ENCODE results near the gene ERBIN. TPM values are rescaled to one million over a fixed set of nuclear protein-coding genes. Genes with fewer than 3 reads are reported as not detected.
"Not testable (repeated sequence)": the region's sequence is repeated elsewhere in the genome, so short reads cannot be mapped to it uniquely, and the experiment has no call there.

Gene ERBIN
- total RNA-seq, 1 donor from 2014 or later: 91.9 TPM

DNA sequence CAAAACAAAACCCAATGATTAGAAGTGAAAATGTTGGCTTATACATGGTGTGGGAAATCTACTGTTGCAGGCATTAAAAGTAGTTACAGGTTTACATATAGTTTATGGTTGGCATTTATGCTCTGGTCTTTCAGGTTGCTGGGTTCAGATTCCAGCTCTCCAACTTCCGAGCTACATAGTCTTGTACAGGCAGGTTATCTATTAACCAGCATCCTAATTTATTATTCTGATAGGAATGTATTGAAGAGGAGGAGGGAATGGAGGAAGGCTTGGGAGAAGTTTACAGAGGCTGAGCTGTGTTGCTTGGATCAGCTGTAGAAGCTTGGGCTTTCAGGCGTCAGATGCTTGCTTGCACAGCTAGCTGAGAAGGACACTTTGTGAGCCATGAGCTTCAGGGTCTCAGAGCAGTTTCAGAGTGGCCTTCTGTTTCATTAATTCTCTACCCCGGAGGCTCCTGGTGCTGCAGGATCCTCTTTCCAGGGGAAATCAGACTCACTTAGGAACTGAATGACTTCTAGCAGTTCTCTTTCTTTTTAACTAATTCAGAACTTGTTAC is 11.7 kb upstream of the ERBIN start:
- no peaks in the 10 kb centered on the region for H3K4me1 ChIP-seq (ENCODE audit: control insufficient read depth in 3 of 3, insufficient read depth in 3 of 3, low read length in 3 of 3)
- H3K27ac ChIP-seq (ENCODE audit: low read depth, low read length): no peak overlapping the region
- no peaks in the 10 kb centered on the region for H3K9me3 ChIP-seq (ENCODE audit: control insufficient read depth in 3 of 3, low read length in 3 of 3)
- no peak overlapping the region for H3K9ac ChIP-seq (ENCODE audit: low read depth in 1 of 3, low read length in 3 of 3)
- no peaks in the 10 kb centered on the region for H3K36me3 ChIP-seq (ENCODE audit: control insufficient read depth in 3 of 3, insufficient read depth in 3 of 3, low read length in 3 of 3)
- no peak overlapping the region for H3K4me3 ChIP-seq (ENCODE audit: low read length in 3 of 3)
- no peaks in the 10 kb centered on the region for H3K27me3 ChIP-seq (ENCODE audit: control insufficient read depth in 3 of 3, insufficient read depth in 3 of 3, low read length in 3 of 3)

GRCh38 chr5:65915661-65916060 is 10.7 kb upstream of the ERBIN start:
- not testable (repeated sequence) for H3K36me3 ChIP-seq (ENCODE audit: control insufficient read depth in 3 of 3, insufficient read depth in 3 of 3, low read length in 3 of 3); H3K9ac ChIP-seq (ENCODE audit: low read depth in 1 of 3, low read length in 3 of 3); H3K9me3 ChIP-seq (ENCODE audit: control insufficient read depth in 3 of 3, low read length in 3 of 3); H3K4me3 ChIP-seq (ENCODE audit: low read length in 3 of 3); H3K27me3 ChIP-seq (ENCODE audit: control insufficient read depth in 3 of 3, insufficient read depth in 3 of 3, low read length in 3 of 3); H3K27ac ChIP-seq (ENCODE audit: low read depth, low read length); H3K4me1 ChIP-seq (ENCODE audit: control insufficient read depth in 3 of 3, insufficient read depth in 3 of 3, low read length in 3 of 3)

- H3K9me3 ChIP-seq (ENCODE audit: control insufficient read depth in 3 of 3, low read length in 3 of 3): no peaks in the 10 kb centered on the region
- H3K27me3 ChIP-seq (ENCODE audit: control insufficient read depth in 3 of 3, insufficient read depth in 3 of 3, low read length in 3 of 3): no peaks in the 10 kb centered on the region
- no peaks in the 10 kb centered on the region for H3K4me1 ChIP-seq (ENCODE audit: control insufficient read depth in 3 of 3, insufficient read depth in 3 of 3, low read length in 3 of 3)
- H3K4me3 ChIP-seq (ENCODE audit: low read length in 3 of 3): no peak overlapping the region
- no peaks in the 10 kb centered on the region for H3K36me3 ChIP-seq (ENCODE audit: control insufficient read depth in 3 of 3, insufficient read depth in 3 of 3, low read length in 3 of 3)
- no peak overlapping the region for H3K9ac ChIP-seq (ENCODE audit: low read depth in 1 of 3, low read length in 3 of 3)
- H3K27ac ChIP-seq (ENCODE audit: low read depth, low read length): no peak overlapping the region
Measured at GRCh38 chr5:65916066-65916465, 10.3 kb upstream of the ERBIN start.

DNA sequence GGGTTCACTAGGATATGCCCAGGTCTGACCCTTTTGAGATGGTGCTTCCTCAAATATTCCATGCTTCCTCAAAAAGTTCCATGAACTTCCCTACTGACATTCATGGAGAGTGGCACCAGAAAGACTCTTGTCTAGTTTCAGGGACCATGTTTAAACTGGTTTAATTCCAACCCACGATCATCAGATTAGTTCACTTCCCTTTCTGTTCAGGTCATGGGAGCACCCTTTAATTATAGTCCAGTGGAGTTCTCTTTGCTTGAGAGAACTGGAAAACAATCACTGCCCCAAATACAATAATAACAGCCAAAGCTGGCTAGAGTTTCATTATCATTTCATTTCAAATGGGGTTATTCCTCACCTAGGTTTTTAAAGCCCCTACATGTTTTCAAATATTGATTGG is 9.7 kb upstream of the ERBIN start:
- Histone ChIP-seq H3K36me3 (ENCODE audit: control insufficient read depth in 3 of 3, insufficient read depth in 3 of 3, low read length in 3 of 3) (no peaks in the 10 kb centered on the region), H3K4me3 (ENCODE audit: low read length in 3 of 3) (no peak overlapping the region), H3K9me3 (ENCODE audit: control insufficient read depth in 3 of 3, low read length in 3 of 3) (no peaks in the 10 kb centered on the region)

DNA sequence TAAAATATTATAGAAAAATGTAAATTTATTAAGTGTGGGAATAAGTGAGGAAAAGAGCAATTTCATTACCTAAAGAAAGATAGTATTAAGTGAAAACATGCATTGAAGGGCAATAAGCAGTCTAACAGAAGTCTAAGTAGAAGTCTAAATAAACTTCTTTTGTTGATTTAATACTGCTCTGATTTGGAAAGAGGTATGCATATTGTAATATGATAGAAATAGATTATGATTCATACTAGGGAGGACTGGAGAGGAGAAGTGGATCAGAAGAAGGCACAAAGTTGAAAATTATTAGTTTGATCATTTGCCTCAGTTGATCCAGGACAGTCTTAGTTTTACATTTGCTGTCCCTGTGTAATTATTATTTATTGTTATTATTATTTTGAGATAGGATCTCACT is 6.6 kb upstream of the ERBIN start:
- no peaks in the 10 kb centered on the region for H3K36me3 ChIP-seq (ENCODE audit: control insufficient read depth in 3 of 3, insufficient read depth in 3 of 3, low read length in 3 of 3)
- no peak overlapping the region for H3K27ac ChIP-seq (ENCODE audit: low read depth, low read length)
- no peaks in the 10 kb centered on the region for H3K9me3 ChIP-seq (ENCODE audit: control insufficient read depth in 3 of 3, low read length in 3 of 3)
- H3K27me3 ChIP-seq (ENCODE audit: control insufficient read depth in 3 of 3, insufficient read depth in 3 of 3, low read length in 3 of 3): no peaks in the 10 kb centered on the region
- H3K9ac ChIP-seq (ENCODE audit: low read depth in 1 of 3, low read length in 3 of 3): no peak overlapping the region
- peaks cover 4 to 8% (median 6%) of the 10 kb centered on the region in 3 donors for H3K4me1 ChIP-seq (ENCODE audit: control insufficient read depth in 3 of 3, insufficient read depth in 3 of 3, low read length in 3 of 3)
- H3K4me3 ChIP-seq (ENCODE audit: low read length in 3 of 3): no peak overlapping the region

More for the DNA sequence above, 9.7 kb upstream of the ERBIN start:
- Histone ChIP-seq H3K27me3 (ENCODE audit: control insufficient read depth in 3 of 3, insufficient read depth in 3 of 3, low read length in 3 of 3) (no peaks in the 10 kb centered on the region), H3K27ac (ENCODE audit: low read depth, low read length) (no peak overlapping the region), H3K4me1 (ENCODE audit: control insufficient read depth in 3 of 3, insufficient read depth in 3 of 3, low read length in 3 of 3) (no peaks in the 10 kb centered on the region), H3K9ac (ENCODE audit: low read depth in 1 of 3, low read length in 3 of 3) (no peak overlapping the region)

DNA sequence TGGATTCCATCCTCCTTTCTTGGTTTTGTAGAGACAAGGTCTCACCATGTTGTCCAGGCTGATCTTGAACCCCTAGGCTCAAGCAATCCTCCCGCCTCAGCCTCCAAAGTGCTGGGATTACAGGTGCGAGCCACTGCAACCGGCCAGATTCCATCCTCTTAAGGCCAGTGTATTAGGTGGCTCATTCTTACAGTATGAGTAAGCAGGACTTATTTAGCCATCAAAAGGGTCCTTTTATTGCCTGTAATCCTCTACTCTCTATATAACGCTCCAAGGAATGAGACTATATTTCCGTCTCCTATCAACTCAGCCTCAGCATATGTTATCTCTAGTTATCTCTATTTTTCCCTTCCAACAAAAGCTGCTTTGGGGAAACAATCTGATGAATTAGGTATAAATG is 3.0 kb upstream of the ERBIN start:
- Histone ChIP-seq H3K27me3 (ENCODE audit: control insufficient read depth in 3 of 3, insufficient read depth in 3 of 3, low read length in 3 of 3) (no peaks in the 10 kb centered on the region), H3K4me1 (ENCODE audit: control insufficient read depth in 3 of 3, insufficient read depth in 3 of 3, low read length in 3 of 3) (peaks cover 4 to 12% (median 6%) of the 10 kb centered on the region in 3 donors), H3K9ac (ENCODE audit: low read depth in 1 of 3, low read length in 3 of 3) (no peak overlapping the region), H3K27ac (ENCODE audit: low read depth, low read length) (no peak overlapping the region), H3K36me3 (ENCODE audit: control insufficient read depth in 3 of 3, insufficient read depth in 3 of 3, low read length in 3 of 3) (no peaks in the 10 kb centered on the region), H3K9me3 (ENCODE audit: control insufficient read depth in 3 of 3, low read length in 3 of 3) (no peaks in the 10 kb centered on the region), H3K4me3 (ENCODE audit: low read length in 3 of 3) (no peak overlapping the region)

GRCh38 chr5:65924366-65925043 is 1.9 kb upstream of the ERBIN start:
- H3K4me3 ChIP-seq (ENCODE audit: low read length in 3 of 3): peak overlapping the region; percentile 61 to 85 (median 83)
- H3K27me3 ChIP-seq (ENCODE audit: control insufficient read depth in 3 of 3, insufficient read depth in 3 of 3, low read length in 3 of 3): no peaks in the 10 kb centered on the region
- peaks cover 6 to 12% (median 10%) of the 10 kb centered on the region in 3 donors for H3K4me1 ChIP-seq (ENCODE audit: control insufficient read depth in 3 of 3, insufficient read depth in 3 of 3, low read length in 3 of 3)
- peak overlapping the region; percentile 87 to 96 (median 91) for H3K9ac ChIP-seq (ENCODE audit: low read depth in 1 of 3, low read length in 3 of 3)
- H3K9me3 ChIP-seq (ENCODE audit: control insufficient read depth in 3 of 3, low read length in 3 of 3): no peaks in the 10 kb centered on the region
- H3K36me3 ChIP-seq (ENCODE audit: control insufficient read depth in 3 of 3, insufficient read depth in 3 of 3, low read length in 3 of 3): no peaks in the 10 kb centered on the region
- peak overlapping the region; percentile 97 for H3K27ac ChIP-seq (ENCODE audit: low read depth, low read length)

GRCh38 chr5:65925044-65925600 is 1.3 kb upstream of the ERBIN start:
- Histone ChIP-seq H3K27ac (ENCODE audit: low read depth, low read length) (peak overlapping the region; percentile 97), H3K9me3 (ENCODE audit: control insufficient read depth in 3 of 3, low read length in 3 of 3) (no peaks in the 10 kb centered on the region), H3K36me3 (ENCODE audit: control insufficient read depth in 3 of 3, insufficient read depth in 3 of 3, low read length in 3 of 3) (no peaks in the 10 kb centered on the region), H3K4me1 (ENCODE audit: control insufficient read depth in 3 of 3, insufficient read depth in 3 of 3, low read length in 3 of 3) (peaks cover 6 to 12% (median 10%) of the 10 kb centered on the region in 3 donors), H3K27me3 (ENCODE audit: control insufficient read depth in 3 of 3, insufficient read depth in 3 of 3, low read length in 3 of 3) (no peaks in the 10 kb centered on the region), H3K4me3 (ENCODE audit: low read length in 3 of 3) (peak overlapping the region; percentile 61 to 85 (median 83)), H3K9ac (ENCODE audit: low read depth in 1 of 3, low read length in 3 of 3) (peak overlapping the region; percentile 87 to 96 (median 91))

GRCh38 chr5:65925601-65926275 is 637 bp upstream of the ERBIN start:
- Histone ChIP-seq H3K36me3 (ENCODE audit: control insufficient read depth in 3 of 3, insufficient read depth in 3 of 3, low read length in 3 of 3) (no peaks in the 10 kb centered on the region), H3K9ac (ENCODE audit: low read depth in 1 of 3, low read length in 3 of 3) (peak overlapping the region; percentile 89 to 98 (median 97)), H3K27me3 (ENCODE audit: control insufficient read depth in 3 of 3, insufficient read depth in 3 of 3, low read length in 3 of 3) (no peaks in the 10 kb centered on the region), H3K4me1 (ENCODE audit: control insufficient read depth in 3 of 3, insufficient read depth in 3 of 3, low read length in 3 of 3) (peaks cover 6 to 12% (median 10%) of the 10 kb centered on the region in 3 donors), H3K27ac (ENCODE audit: low read depth, low read length) (peak overlapping the region; percentile 97), H3K4me3 (ENCODE audit: low read length in 3 of 3) (peak overlapping the region; percentile 71 to 90 (median 80)), H3K9me3 (ENCODE audit: control insufficient read depth in 3 of 3, low read length in 3 of 3) (no peaks in the 10 kb centered on the region)

DNA sequence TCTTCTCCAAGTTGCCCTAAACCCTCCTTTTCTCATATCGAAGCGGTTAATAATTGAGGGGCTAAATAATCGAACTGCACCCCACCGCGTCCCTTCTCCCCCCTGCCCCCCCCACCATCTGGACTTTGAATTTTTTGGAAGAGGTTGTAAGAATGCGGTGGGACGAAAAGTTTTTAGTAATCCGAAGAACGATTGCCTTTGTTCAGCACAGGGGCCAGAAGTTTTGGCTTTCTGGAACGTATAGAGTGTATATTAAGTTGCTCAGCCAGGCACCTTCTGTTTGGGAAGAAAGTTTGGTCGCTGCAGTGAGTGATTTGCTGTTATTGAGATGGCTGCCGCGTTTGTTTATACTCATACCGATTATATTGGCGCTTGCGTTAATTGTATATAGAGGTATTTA is 518 bp downstream of the ERBIN start:
- peak overlapping the region; percentile 97 for H3K27ac ChIP-seq (ENCODE audit: low read depth, low read length)
- peak overlapping the region; percentile 71 to 90 (median 84) for H3K4me3 ChIP-seq (ENCODE audit: low read length in 3 of 3)
- H3K36me3 ChIP-seq (ENCODE audit: control insufficient read depth in 3 of 3, insufficient read depth in 3 of 3, low read length in 3 of 3): no peaks in the 10 kb centered on the region
- H3K9ac ChIP-seq (ENCODE audit: low read depth in 1 of 3, low read length in 3 of 3): peak overlapping the region; percentile 89 to 98 (median 97)
- peaks cover 6 to 14% (median 10%) of the 10 kb centered on the region in 3 donors for H3K4me1 ChIP-seq (ENCODE audit: control insufficient read depth in 3 of 3, insufficient read depth in 3 of 3, low read length in 3 of 3)
- H3K27me3 ChIP-seq (ENCODE audit: control insufficient read depth in 3 of 3, insufficient read depth in 3 of 3, low read length in 3 of 3): no peaks in the 10 kb centered on the region
- H3K9me3 ChIP-seq (ENCODE audit: control insufficient read depth in 3 of 3, low read length in 3 of 3): no peaks in the 10 kb centered on the region
